CD4-positive, alpha-beta T cell treated with Interleukin-15 for 4 hours (primary cell): Measurements from ENCODE around the gene GALNT18.

Source experiments
- DNase-seq: peaks from one replicate; pipeline ENCODE4 v3.0.0-alpha.2; 2020; ENCODE audit warnings: low spot score

Gene GALNT18

DNA sequence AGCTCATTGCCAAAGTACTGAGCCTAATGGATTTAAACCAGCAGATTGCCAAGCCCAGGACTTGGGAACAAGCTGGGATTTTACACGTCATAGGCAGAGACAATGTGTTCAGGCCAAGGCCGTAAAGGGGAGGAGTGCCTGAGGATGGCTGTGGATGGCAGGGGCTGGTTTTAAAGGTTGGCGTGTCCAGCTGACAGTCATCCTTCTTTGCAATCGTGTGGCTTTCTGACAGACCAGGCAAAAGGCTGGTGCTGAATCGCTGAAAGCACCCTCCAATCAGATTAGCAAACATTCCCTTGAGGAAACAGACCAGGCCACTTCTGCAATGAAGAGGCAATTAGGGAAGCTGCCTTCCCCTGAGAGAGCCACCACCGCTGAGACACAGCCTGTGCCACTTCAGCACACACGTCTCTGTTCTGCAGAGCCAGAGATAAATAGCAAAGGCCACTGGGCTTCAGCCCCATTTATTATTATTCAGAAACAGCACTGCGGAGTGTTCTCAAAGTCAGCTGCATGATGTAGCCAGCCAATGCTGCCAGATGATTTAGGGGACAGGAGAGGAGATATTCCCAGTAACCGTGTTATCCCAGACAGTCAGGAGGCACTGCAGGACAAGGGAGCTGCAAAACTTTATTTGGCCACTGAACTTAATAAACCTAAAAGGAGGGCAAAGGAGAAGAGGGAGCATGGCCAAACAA lies 214.6 kb downstream of the GALNT18 start:
- DNase-seq = no peak

GRCh38 chr11:11406652-11407051 lies 215.2 kb downstream of the GALNT18 start:
- DNase-seq = no peak

DNA sequence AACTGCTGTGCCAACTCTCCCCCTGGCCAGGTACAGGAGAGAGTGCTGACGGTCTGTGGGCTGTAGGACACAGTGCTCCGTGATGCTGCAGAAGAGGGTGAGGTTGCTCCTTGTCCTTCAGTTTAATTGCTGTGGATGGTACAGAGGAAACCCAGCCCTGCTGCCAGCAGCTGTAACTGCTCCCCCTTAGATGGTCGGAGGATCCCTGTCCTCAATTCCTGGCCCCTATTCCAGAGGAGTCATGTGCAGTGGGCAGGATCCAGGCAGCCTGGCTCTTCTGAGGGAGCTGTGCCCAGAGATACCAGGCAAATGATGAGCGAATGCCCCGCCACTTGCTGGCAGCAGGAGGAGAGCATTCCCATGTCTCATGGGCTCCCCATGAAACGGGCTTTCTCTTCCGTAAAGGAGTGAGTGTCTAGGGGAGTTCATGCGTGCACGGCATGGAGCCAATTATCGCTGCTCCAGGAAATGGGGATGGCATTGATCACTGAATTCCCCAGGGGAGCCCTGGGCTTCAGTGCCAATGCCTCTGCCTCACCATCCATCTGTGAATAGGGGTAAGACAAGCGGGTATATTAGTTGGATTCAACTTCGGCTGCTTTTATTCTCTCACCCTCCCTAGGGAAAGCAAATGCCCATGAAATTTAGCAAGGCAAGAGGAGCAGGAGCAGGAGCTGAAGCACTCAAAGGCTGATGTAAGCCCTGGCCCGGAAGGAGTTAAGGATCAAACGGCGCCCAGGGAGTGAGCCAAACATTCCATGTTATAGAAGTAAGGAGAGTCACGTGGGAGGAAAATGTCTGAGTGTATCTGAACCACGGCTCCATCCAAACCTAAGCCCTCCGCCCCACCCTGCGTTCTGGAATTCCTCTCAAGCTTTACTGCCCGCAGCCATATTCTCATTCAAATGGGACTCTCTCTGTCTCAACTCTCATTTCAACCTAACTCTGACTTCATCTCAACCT lies 217.8 kb downstream of the GALNT18 start:
- DNase-seq = no peak

- DNase-seq = no peak
Observed at GRCh38 chr11:11401960-11402535, 219.8 kb downstream of the GALNT18 start.

DNA sequence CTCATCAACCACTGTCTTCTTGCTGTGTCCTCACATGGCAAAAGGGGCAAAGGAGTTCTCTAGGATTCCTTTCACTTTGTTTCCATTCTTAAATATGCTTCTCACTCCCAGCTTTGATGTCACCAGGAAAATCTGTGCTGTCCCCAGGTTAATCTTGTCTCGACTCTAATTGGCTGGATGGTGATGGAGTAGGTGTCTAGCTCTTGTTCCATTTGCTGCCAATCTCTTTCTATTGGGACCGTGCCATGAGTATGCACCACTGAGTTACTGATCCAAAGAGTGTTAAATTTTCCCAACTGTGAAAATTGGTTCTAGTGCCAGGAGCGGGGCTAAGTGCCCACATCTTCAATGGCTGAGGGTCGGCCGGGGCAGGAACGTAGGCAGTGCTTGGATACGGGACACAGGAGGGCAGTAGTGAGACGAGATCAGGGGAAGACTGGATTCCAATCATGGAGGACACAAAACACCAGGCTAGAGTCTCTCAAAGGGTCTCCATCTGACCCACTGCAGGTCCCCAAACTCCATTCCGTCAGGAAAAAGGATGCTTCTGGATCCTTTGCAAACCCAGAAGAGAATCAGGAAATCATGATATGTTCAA lies 221.1 kb downstream of the GALNT18 start:
- no peak for DNase-seq

- no peak for DNase-seq
Observed at GRCh38 chr11:11400121-11400520, 221.7 kb downstream of the GALNT18 start.

- no peak for DNase-seq
Observed at GRCh38 chr11:11397781-11398180, 224.0 kb downstream of the GALNT18 start.

GRCh38 chr11:11397036-11397415 lies 224.8 kb downstream of the GALNT18 start:
- no peak for DNase-seq

- no peak for DNase-seq
Observed at GRCh38 chr11:11396301-11397035, 225.3 kb downstream of the GALNT18 start.

DNA sequence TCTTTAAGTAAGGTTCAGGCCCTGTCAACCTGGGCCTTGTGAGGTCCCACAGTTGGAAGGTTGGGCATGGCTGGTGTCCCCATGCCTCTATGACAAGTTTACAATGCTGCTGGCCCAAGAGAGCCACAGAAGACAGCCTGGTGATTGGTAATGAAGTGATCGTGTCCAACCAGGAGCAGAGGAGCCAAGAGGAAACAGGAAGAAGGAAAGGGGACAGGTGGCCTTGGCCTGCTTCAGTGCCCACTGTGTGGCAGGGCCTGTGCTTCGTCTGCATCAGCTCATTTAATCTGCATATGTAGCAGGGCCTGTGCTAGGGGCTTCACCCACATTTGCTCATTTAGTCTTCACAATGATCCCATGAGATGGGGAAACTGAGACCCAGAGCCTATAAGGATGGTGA lies 226.7 kb downstream of the GALNT18 start:
- DNase-seq = no peak

- no peak for DNase-seq
Observed at GRCh38 chr11:11394241-11394640, 227.6 kb downstream of the GALNT18 start.

DNA sequence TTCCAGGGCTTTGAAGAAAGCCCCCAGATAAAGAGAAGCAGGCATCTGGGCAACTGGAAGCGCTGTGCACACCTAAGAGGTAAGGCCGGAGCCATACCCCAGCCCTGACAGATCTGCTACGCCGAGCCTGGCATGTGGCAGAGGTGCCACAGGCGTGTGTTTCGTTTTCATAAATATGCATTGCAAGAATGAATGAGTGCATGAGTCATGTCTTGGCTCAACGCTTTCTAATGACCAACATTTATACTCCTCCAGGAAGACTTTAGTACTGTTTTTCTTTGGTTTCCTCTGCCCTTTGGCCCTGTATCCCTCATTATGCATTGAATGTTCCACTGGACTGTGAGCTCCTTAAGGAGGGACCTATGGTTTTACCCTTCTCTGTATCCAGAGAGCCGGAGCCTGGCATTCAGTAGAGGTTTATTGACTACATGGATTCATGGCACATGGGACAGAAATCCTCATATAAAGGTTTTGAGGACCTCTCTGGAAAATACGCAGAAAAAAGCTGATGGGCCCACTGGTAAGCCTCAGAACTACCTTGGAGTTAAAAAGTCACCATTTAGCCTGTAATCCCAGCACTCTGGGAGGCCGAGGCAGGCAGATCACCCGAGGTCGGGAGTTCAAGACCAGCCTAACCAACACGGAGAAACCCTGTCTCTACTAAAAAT lies 229.9 kb downstream of the GALNT18 start:
- DNase-seq = no peak

DNA sequence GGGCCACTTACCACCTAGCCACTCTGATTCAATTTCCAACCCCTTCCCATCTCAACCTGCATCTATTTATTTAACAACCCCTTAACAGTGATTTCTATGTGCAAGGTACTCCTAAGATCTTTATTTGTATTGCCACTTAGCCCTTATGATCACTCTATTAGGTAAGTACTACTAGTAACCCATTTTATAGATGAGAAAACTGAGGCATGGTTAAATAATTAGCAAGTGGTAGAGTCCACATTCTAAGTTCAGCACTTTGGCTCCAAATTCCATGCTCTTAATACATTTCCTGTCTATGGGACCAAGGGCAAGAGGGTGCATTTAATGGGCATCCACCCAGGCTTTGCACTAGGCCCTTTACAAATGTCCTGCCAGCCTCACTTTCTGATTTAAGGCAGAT lies 230.6 kb downstream of the GALNT18 start:
- no peak for DNase-seq

- DNase-seq = no peak
Observed at GRCh38 chr11:11390068-11390771, 231.6 kb downstream of the GALNT18 start.

- no peak for DNase-seq
Observed at GRCh38 chr11:11389238-11389637, 232.6 kb downstream of the GALNT18 start.

DNA sequence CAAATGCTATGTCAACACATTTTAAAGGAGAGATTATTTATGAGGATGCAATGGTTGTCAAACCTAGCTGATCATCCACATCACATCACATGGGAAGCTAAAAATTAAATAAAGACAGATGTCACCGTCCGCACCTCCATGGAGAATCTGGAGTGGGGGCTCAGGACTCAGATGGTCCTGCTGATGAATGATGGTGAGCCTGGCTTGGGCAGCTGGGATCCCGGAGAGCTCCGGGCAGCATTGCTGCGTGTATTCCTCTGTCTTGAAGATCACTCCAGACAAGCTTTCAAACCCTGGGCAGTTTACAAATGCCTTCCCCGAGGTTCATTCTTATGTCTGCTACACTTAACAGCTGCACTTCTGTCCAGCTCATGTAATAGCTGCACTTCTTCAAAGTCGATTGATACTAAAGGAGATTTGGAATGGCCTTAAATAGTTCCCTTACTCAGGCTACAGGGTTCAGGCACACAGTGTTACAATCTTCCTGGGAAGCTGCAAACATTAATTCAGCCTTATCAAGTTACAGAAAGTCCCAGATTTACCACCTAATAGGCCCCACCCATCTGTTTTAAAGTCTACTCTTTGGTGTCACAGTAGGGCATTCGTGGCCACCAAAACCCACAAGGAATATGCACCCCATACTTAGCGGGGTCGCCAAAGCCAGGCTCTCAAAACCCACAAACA lies 234.0 kb downstream of the GALNT18 start:
- no peak for DNase-seq

GRCh38 chr11:11387207-11387606 lies 234.6 kb downstream of the GALNT18 start:
- no peak for DNase-seq

DNA sequence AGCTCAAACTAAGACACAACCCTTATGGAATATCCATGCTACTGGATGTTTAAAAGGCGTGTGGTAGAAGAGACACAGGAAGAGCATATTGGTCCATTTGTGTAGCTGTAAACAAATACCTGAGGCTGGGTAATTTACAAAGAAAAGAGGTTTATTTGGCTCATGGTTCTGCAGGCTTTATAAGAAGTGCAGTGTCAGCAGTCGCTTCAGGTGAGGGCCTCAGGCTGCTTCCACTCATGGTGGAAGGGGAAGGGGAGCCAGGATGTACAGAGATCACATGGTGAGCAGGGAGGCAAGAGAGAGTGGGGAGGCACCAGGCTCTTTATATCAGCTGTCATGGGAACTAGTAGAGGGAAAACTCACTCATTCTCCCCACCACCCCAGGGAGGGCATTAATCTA lies 237.0 kb downstream of the GALNT18 start:
- no peak for DNase-seq

GRCh38 chr11:11383995-11384394 lies 237.8 kb downstream of the GALNT18 start:
- DNase-seq = no peak
